HepG2 (cell line): ENCODE measurements around the gene OAS2. TPM values are rescaled to one million over a fixed set of nuclear protein-coding genes. Genes with fewer than 3 reads are reported as not detected.

Experiments used
- ATAC-seq: fragments of 200-7000 bp; cut with Tn5 transposase; 3 replicates; pipeline ENCODE4 v1.9.1; 2020; ENCODE audit warnings: mild to moderate bottlenecking, moderate library complexity
- BruUV-seq: library from RNA; stranded (reverse); fragments of 400-500 nt; replicated peaks from 2 replicates; lab custom pipeline; 2021; lab: Mats Ljungman, UMichigan
- CTCF ChIA-PET: fragments of 300-600 bp; formaldehyde crosslinking; extraction: SDS; loops from one replicate; lab custom pipeline; 2021; ENCODE audit warnings: low total read pairs, inconsistent platforms, low intra/inter-chr PET ratio; lab: Yijun Ruan, JAX
- POLR2A ChIA-PET: fragments of 350-600 bp; sonication (Branson Sonifier 250); formaldehyde crosslinking; loops from one replicate; lab custom pipeline; 2020; ENCODE audit warnings: antibody characterized with exemption, inconsistent platforms; lab: Yijun Ruan, JAX
- DNase-seq: peaks from one replicate; pipeline ENCODE4 v3.0.0-alpha.2; 2015; ENCODE audit warnings: low spot score
- FAIRE-seq: peaks from 3 replicates; lab custom pipeline; 2011; peaks lifted over from hg19 to GRCh38; lab: Jason Lieb, UNC
- H2AFZ ChIP-seq: one replicate; pipeline ENCODE4 v1.6.1; 2011; ENCODE audit warnings: low read length, inconsistent platforms
- H3K27ac ChIP-seq: fragments of 300-600 bp; 3 replicates; pipeline ENCODE4 v1.8.0; 2011; ENCODE audit warnings: mixed run types, mild to moderate bottlenecking, mixed read lengths, low read length, inconsistent platforms; ENCODE audit not compliant: insufficient read depth; ENCODE audit errors: extremely low read length
- H3K27me3 ChIP-seq, 2 experiments: fragments of 200-600 bp in 1 of 2; 2 replicates in 1 of 2; 3 replicates in 1 of 2; pipeline versions ENCODE4 v1.6.0 to v1.8.0; 2011; ENCODE audit warnings: low read length in 2 of 2, mild to moderate bottlenecking in 2 of 2, moderate library complexity in 2 of 2, inconsistent platforms in 1 of 2; ENCODE audit not compliant: insufficient read depth in 2 of 2, control insufficient read depth in 1 of 2
- H3K36me3 ChIP-seq, 2 experiments: fragments of 200-600 bp in 1 of 2; replicated peaks in 1 of 2; 2 replicates in 1 of 2; 3 replicates in 1 of 2; pipeline versions ENCODE4 v1.5.1 to v1.8.0; 2011; ENCODE audit warnings: low read length in 2 of 2, inconsistent platforms in 1 of 2; ENCODE audit not compliant: insufficient read depth in 2 of 2, control insufficient read depth in 1 of 2
- H3K4me1 ChIP-seq: 2 replicates; pipeline ENCODE4 v1.5.1; 2012; ENCODE audit warnings: low read length, inconsistent platforms; ENCODE audit not compliant: insufficient read depth
- H3K4me2 ChIP-seq: 2 replicates; pipeline ENCODE4 v1.6.0; 2011; ENCODE audit warnings: low read depth, low read length, inconsistent platforms
- H3K4me3 ChIP-seq, 3 experiments: fragments of 200-600 bp in 1 of 3; sonication (generic), shearing (Covaris generic) in 1 of 3; replicated peaks in 1 of 3; 2 replicates each; pipeline ENCODE4 v1.5.1; 2011 to 2016; ENCODE audit warnings: low read length in 3 of 3, inconsistent platforms in 2 of 3, low read depth in 2 of 3, mild to moderate bottlenecking in 2 of 3, control low read depth in 1 of 3, mixed read lengths in 1 of 3; ENCODE audit not compliant: insufficient read depth in 1 of 3
- H3K79me2 ChIP-seq: one replicate; pipeline ENCODE4 v1.6.1; 2011; ENCODE audit warnings: low read length, inconsistent platforms; ENCODE audit not compliant: insufficient read depth
- H3K9ac ChIP-seq: 2 replicates; pipeline ENCODE4 v1.6.0; 2011; ENCODE audit warnings: mild to moderate bottlenecking, low read depth, low read length, inconsistent platforms; ENCODE audit not compliant: insufficient read depth
- H3K9me3 ChIP-seq: 2 replicates; pipeline ENCODE4 v1.5.1; 2012; ENCODE audit warnings: mild to moderate bottlenecking, low read length
- H4K20me1 ChIP-seq: 2 replicates; pipeline ENCODE4 v1.6.0; 2011; ENCODE audit warnings: inconsistent platforms, mild to moderate bottlenecking, low read length, moderate library complexity; ENCODE audit not compliant: insufficient read depth
- CAMTA2 ChIP-seq: sonication (generic); formaldehyde crosslinking; IDR thresholded peaks from 2 replicates; pipeline ENCODE4 v1.4.0; 2020; ENCODE audit warnings: mild to moderate bottlenecking, missing genetic modification reagents, borderline replicate concordance
- MEIS2 ChIP-seq: sonication (generic); formaldehyde crosslinking; IDR thresholded peaks from 2 replicates; pipeline ENCODE4 v1.9.0; 2021; ENCODE audit warnings: mild to moderate bottlenecking, missing genetic modification reagents
- MNT ChIP-seq: fragments of 450-650 bp; IDR thresholded peaks from 2 replicates; pipeline ENCODE4 v1.6.1; 2016
- PRDM4 ChIP-seq: sonication (generic); formaldehyde crosslinking; IDR thresholded peaks from 2 replicates; pipeline ENCODE4 v1.9.0; 2021; ENCODE audit warnings: missing genetic modification reagents, borderline replicate concordance
- ZBTB40 ChIP-seq, 2 experiments: fragments of 450-650 bp in 1 of 2; sonication (generic) in 1 of 2; formaldehyde crosslinking in 1 of 2; IDR thresholded peaks; 2 replicates each; pipeline versions ENCODE4 v1.6.1 to v1.8.0; 2016 to 2022; ENCODE audit warnings: antibody characterized with exemption in 1 of 2, mild to moderate bottlenecking in 1 of 2, missing genetic modification reagents in 1 of 2
- ZNF296 ChIP-seq: sonication (generic); formaldehyde crosslinking; conservative IDR thresholded peaks from 2 replicates; pipeline ENCODE4 v1.5.0; 2020; ENCODE audit warnings: mild to moderate bottlenecking, missing genetic modification reagents
- ZNF430 ChIP-seq: sonication (generic); formaldehyde crosslinking; IDR thresholded peaks from 2 replicates; pipeline ENCODE4 v1.9.0; 2021; ENCODE audit warnings: mild to moderate bottlenecking, missing genetic modification reagents
- WGBS: methylation state at CpG from one replicate; pipeline ENCODE4 v1.1.6; 2017; ENCODE audit warnings: low lambda C conversion rate; 5-methylcytosine and 5-hydroxymethylcytosine counted together
- in situ Hi-C: cut with HindIII; loops from 2 replicates; pipeline ENCODE4 v1.10.0; 2017; ENCODE audit warnings: low pct_unique_long_range_greater_than_20kb; ENCODE audit not compliant: extremely low pct_ligation_motif_present
- intact Hi-C: fragments of 100-400 bp; cut with micrococcal nuclease; formaldehyde crosslinking; loops from one replicate; pipeline ENCODE4 v1.10.0; 2022; ENCODE audit not compliant: unreplicated experiment
- polyA plus RNA-seq, 8 experiments: library from polyadenylated mRNA; depleted of rRNA in 3 of 8; stranded (reverse) in 7 of 8; unstranded in 1 of 8; fragments of >200 nt; fragmentation: Illumina TruSeq in 4 of 8; extraction: Trizol in 4 of 8; gene quantifications; 2 replicates each; pipeline versions ENCODE4 v1.2.1 to v1.2.3, GENCODE V29; 2011 to 2016; ENCODE audit warnings: low read depth in 4 of 8, missing spikeins in 1 of 8, mixed read lengths in 1 of 8; ENCODE audit not compliant: insufficient read depth in 1 of 8
- total RNA-seq, 5 experiments: library from RNA; depleted of rRNA; stranded (reverse); fragments of >200 nt; fragmentation: Illumina TruSeq; extraction: Trizol; gene quantifications; 2 replicates each; pipeline ENCODE4 v1.2.3, GENCODE V29; 2016; ENCODE audit warnings: low read depth in 1 of 5

Gene OAS2
- total and polyA plus RNA-seq, 2 of the 13 experiments (the other 11 are each of a cell fraction or from before 2014, with no cell fraction given) = 0.05 to 0.24 TPM

- in situ Hi-C loops (no loop called here), intact Hi-C loops (no loop called here)
- no peaks in the 10 kb centered on the region for H3K36me3 ChIP-seq
- WGBS = 42% methylated on average over 4 of the region's 4 CpGs
- H3K9me3 ChIP-seq = no peaks in the 10 kb centered on the region
- H3K79me2 ChIP-seq = no peaks in the 10 kb centered on the region
- BruUV-seq = no TSS peak
- no peak overlapping the region for H3K4me3 ChIP-seq
- DNase-seq (no peak), ATAC-seq (no peak), FAIRE-seq (no peak)
- no peak overlapping the region for H3K4me2 ChIP-seq
- H3K9ac ChIP-seq = no peak overlapping the region
- CTCF ChIA-PET = no interaction called here
- POLR2A ChIA-PET = no interaction called here
- TF ChIP-seq ZBTB40 (IDR thresholded peaks at IDR 0.05) (no peak), ZBTB40 (CRISPR knock-in tag; IDR thresholded peaks at IDR 0.05) (no peak), MEIS2 (CRISPR knock-in tag) (no peak), ZNF430 (CRISPR knock-in tag) (no peak), ZNF296 (CRISPR knock-in tag) (no peak), MNT (no peak), PRDM4 (no peak), CAMTA2 (CRISPR knock-in tag) (no peak)
- no peaks in the 10 kb centered on the region for H3K4me1 ChIP-seq
- H4K20me1 ChIP-seq = no peaks in the 10 kb centered on the region
- H3K27ac ChIP-seq = no peak overlapping the region
- no peak overlapping the region for H2AFZ ChIP-seq
- H3K27me3 ChIP-seq = no peaks in the 10 kb centered on the region
Observed at GRCh38 chr12:113039911-113040445, 61.7 kb downstream of the OAS2 start.
